22Rv1 (cell line): ENCODE data around the gene CASP10.

ENCODE experiments used
- H3K27ac ChIP-seq: fragments of 450-650 bp; 2 replicates; pipeline ENCODE4 v1.5.1; 2017
- CTCF ChIP-seq: fragments of 450-650 bp; IDR thresholded peaks from 2 replicates; pipeline ENCODE4 v1.5.1; 2017; ENCODE audit warnings: mild to moderate bottlenecking
- ZFX ChIP-seq: fragments of 450-650 bp; IDR thresholded peaks from 2 replicates; pipeline ENCODE4 v1.6.1; 2017; ENCODE audit warnings: antibody characterized with exemption, borderline replicate concordance

Gene CASP10

GRCh38 chr2:201263779-201264178 lies 80.8 kb downstream of the CASP10 start:
- no peak overlapping the region for H3K27ac ChIP-seq
- TF ChIP-seq ZFX (no peak), CTCF (no peak)

DNA sequence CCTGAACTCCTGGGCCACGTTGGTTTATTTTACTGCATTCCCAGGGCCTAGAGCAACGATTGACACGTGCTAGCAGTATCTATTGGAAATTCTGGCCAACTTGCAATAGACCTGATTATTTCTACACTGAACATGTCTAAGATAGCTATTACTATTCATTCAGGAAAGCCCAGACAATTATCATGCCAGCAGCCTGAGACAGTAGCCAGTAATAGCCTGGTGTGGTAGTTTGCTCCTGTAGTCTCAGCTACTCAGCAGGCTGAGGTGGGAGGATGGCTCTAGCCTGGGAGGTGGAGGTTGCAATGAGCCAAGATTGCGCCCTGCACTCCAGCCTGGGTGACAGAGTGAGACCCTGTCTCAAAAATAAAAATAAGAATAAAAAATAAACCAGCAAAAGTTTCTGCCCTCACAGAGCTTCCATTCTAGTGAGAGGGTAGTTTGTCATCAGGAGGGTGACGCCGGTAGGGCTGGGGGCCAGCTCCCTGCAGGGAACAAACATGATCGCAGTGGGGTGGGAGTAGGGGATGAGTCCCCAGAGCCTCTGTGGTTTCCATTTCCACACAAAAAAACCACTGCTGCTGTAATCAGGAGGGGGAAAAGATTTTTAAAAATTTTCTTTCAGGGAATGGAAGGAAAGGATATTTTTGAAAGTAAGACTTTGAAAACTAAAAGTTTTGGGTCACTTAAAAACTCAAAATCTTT lies 81.7 kb downstream of the CASP10 start:
- TF ChIP-seq ZFX: no peak
- no peak for TF ChIP-seq CTCF
- H3K27ac ChIP-seq: no peak overlapping the region

DNA sequence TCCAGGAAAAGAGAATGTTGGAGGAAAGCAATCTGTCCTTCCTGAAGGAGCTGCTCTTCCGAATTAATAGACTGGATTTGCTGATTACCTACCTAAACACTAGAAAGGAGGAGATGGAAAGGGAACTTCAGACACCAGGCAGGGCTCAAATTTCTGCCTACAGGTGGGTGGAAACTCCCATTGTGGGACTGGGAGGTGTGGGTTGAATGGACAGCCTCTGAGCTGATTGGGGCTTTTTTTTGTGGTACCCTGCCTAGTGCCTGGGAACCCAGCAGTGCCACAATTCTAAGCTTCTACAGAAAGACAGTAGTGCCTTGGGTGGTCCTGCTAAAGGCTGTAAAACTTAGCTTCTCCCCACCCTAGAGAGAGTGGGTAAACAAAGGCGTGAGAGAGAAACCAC lies 83.7 kb downstream of the CASP10 start:
- no peak overlapping the region for H3K27ac ChIP-seq
- no peak for TF ChIP-seq ZFX
- TF ChIP-seq CTCF: no peak

DNA sequence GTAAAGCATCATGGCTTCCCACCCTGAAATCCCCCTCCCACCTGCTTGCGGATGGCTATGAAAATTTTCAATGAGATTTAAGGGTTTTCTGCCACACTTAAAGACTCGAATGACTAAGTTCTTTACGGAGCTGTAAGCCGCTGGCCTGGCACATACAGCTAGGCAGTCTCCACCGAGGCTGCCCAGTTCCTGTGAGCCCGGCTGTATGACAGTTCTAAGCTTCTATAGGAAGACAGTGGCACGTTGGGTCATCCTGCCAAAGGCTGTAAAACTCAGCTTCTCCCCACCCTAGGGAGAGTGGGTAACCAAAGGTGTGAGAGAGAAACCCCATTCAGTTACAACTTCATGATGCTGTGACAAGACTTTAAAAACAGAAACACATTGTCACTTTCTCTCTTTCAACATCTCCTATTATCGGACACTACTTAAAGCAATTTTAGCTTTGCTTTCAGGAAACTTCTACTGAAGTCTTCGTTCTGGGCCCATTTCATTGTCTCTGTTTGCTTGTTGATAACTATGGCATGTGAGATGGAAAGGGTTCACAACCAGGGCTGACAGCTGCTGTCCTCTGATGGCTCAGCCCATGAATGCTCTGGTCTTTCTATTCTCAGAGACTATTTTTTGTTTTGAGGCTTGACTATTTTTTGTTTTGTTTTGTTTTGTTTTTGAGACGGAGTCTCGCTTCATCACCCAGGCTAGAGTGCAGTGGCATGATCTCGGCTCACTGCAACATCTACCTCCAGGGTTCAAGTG lies 84.5 kb downstream of the CASP10 start:
- H3K27ac ChIP-seq: no peak overlapping the region

GRCh38 chr2:201269764-201270163 lies 86.8 kb downstream of the CASP10 start:
- TF ChIP-seq ZFX (no peak), CTCF (no peak)
- no peak overlapping the region for H3K27ac ChIP-seq

More for the DNA sequence above, 84.5 kb downstream of the CASP10 start:
- no peak for TF ChIP-seq ZFX
- TF ChIP-seq CTCF: no peak

GRCh38 chr2:201270293-201271001 lies 87.5 kb downstream of the CASP10 start:
- TF ChIP-seq ZFX (no peak), CTCF (no peak)
- H3K27ac ChIP-seq: no peak overlapping the region
